Pancreas (tissue), 10 donors: ENCODE measurements around the gene TRAPPC3L. TPM values are rescaled to one million over a fixed set of nuclear protein-coding genes. Genes with fewer than 3 reads are reported as not detected.

Source experiments
- ATAC-seq, 4 donors: fragments of 200-7000 bp; cut with Tn5 transposase; one replicate each; pipeline versions ENCODE4 v1.8.0 to v1.9.1; 2020; ENCODE audit warnings: mild to moderate bottlenecking in 4 of 4, moderate library complexity in 4 of 4
- DNase-seq, 6 donors: peaks; one replicate each; pipeline ENCODE4 v3.0.0-alpha.2; 2020
- FAIRE-seq: peaks from 2 replicates; lab custom pipeline; 2012; peaks lifted over from hg19 to GRCh38; lab: Jason Lieb, UNC
- H3K27ac ChIP-seq, 4 donors: fragments of 200-600 bp; sonication (generic); 1 replicate in 3 of 4; 2 replicates in 1 of 4; pipeline versions ENCODE4 v1.5.0 to v1.8.0; 2020
- H3K27me3 ChIP-seq, 4 donors: fragments of 200-600 bp; one replicate each; pipeline ENCODE4 v1.8.0; 2021
- H3K36me3 ChIP-seq, 3 donors: fragments of 200-600 bp; sonication (generic) in 1 of 3; one replicate each; pipeline versions ENCODE4 v1.5.0 to v1.8.0; 2020 to 2021
- H3K4me1 ChIP-seq, 3 donors: fragments of 200-600 bp; one replicate each; pipeline ENCODE4 v1.8.0; 2021
- H3K4me3 ChIP-seq, 4 donors: fragments of 200-600 bp; sonication (generic) in 2 of 4; one replicate each; pipeline versions ENCODE4 v1.5.0 to v1.8.0; 2020 to 2021
- H3K9me3 ChIP-seq, 4 donors: fragments of 200-600 bp; one replicate each; pipeline ENCODE4 v1.8.0; 2021
- CTCF ChIP-seq, 4 donors: fragments of 200-600 bp; sonication (generic) in 3 of 4; IDR thresholded peaks; one replicate each; pipeline versions ENCODE4 v1.5.0 to v1.8.0; 2021; ENCODE audit warnings: antibody characterized with exemption in 4 of 4
- WGBS, 2 donors: extraction: QIAGEN DNeasy Blood & Tissue Kit; methylation state at CpG; one replicate each; pipeline ENCODE4 v1.1.7; 2013; 5-methylcytosine and 5-hydroxymethylcytosine counted together
- intact Hi-C, 3 donors: fragments of 100-400 bp; cut with DNase I; formaldehyde crosslinking; loops; one replicate each; pipeline versions ENCODE4 v1.11.1 to v1.14.2; 2022
- polyA plus RNA-seq, 2 donors: library from polyadenylated mRNA; stranded (reverse); fragments of 200-250 nt; gene quantifications; one replicate each; pipeline ENCODE4 v1.2.3, GENCODE V29; 2013
- total RNA-seq, 6 donors: library from RNA; stranded (reverse); fragmentation: NEBNext Ultra II Directional in 4 of 6; extraction: Animal tissue kit (Norgen Biotek cat#: 25700) in 4 of 6; gene quantifications; one replicate each; pipeline versions ENCODE4 v1.2.1 to v1.2.4, GENCODE V29; 2021 to 2023
- donor health status: healthy with polysubstance abuse.
- donor health status: DM: no; HTN: no; CAD: no; lungs with moderate emphysema.
- donor health status: DM: no; HTN: no; CAD: no.
- donor health status: control.
- donor health status: control.
- donor health status: Bipolar disorder and iron deficiency.
- donor health status: DM: yes; HTN: yes; CAD: no.
- donor health status: DM: no; HTN: no; CAD: no.
- donor health status: DM: no; HTN: no; CAD: no.
- donor health status: DM: yes; HTN: yes; CAD: no.

The TRAPPC3L gene
- total and polyA plus RNA-seq, 8 donors, result 0.12 TPM; not detected in 7

GRCh38 chr6:116514111-116514510 lies 31.4 kb downstream of the TRAPPC3L start:
- Histone ChIP-seq H3K4me3 (no peak overlapping the region), H3K9me3 (no peaks in the 10 kb centered on the region), H3K4me1 (no peaks in the 10 kb centered on the region), H3K36me3 (no peaks in the 10 kb centered on the region), H3K27ac (no peak overlapping the region), H3K27me3 (no peaks in the 10 kb centered on the region)
- FAIRE-seq (no peak), ATAC-seq (no peak), DNase-seq (no peak)
- no peak for TF ChIP-seq CTCF (IDR thresholded peaks at IDR 0.05)
- intact Hi-C loops, result no loop called here
- WGBS, 2 donors, result 71 to 86% methylated on average over 4 of the region's 4 CpGs

- no peaks in the 10 kb centered on the region for H3K9me3 ChIP-seq
- no peaks in the 10 kb centered on the region for H3K27me3 ChIP-seq
- no peak for TF ChIP-seq CTCF (IDR thresholded peaks at IDR 0.05)
- ATAC-seq (no peak), FAIRE-seq (no peak), DNase-seq (no peak)
- 78 to 82% methylated on average over 2 of the region's 2 CpGs for WGBS, 2 donors
- H3K27ac ChIP-seq, result no peak overlapping the region
- no peaks in the 10 kb centered on the region for H3K36me3 ChIP-seq
- intact Hi-C loops, result no loop called here
- H3K4me1 ChIP-seq, result no peaks in the 10 kb centered on the region
- no peak overlapping the region for H3K4me3 ChIP-seq
Measured at GRCh38 chr6:116513224-116513875, 32.1 kb downstream of the TRAPPC3L start.

- no peak overlapping the region for H3K4me3 ChIP-seq
- no peak for TF ChIP-seq CTCF (IDR thresholded peaks at IDR 0.05)
- no peak overlapping the region for H3K27ac ChIP-seq
- DNase-seq (no peak), ATAC-seq (no peak), FAIRE-seq (no peak)
- no peaks in the 10 kb centered on the region for H3K4me1 ChIP-seq
- no peaks in the 10 kb centered on the region for H3K9me3 ChIP-seq
- intact Hi-C loops, result no loop called here
- no peaks in the 10 kb centered on the region for H3K27me3 ChIP-seq
- H3K36me3 ChIP-seq, result no peaks in the 10 kb centered on the region
Measured at GRCh38 chr6:116512734-116513133, 32.8 kb downstream of the TRAPPC3L start.

- DNase-seq (no peak), FAIRE-seq (no peak), ATAC-seq (no peak)
- intact Hi-C loops, result no loop called here
- WGBS, 2 donors, result 62 to 73% methylated on average over 4 of the region's 4 CpGs
- Histone ChIP-seq H3K27me3 (no peaks in the 10 kb centered on the region), H3K27ac (peak overlapping the region in 2 of 4 donors; percentile 1 to 45), H3K4me1 (no peaks in the 10 kb centered on the region), H3K4me3 (no peak overlapping the region), H3K36me3 (no peaks in the 10 kb centered on the region), H3K9me3 (no peaks in the 10 kb centered on the region)
- no peak for TF ChIP-seq CTCF (IDR thresholded peaks at IDR 0.05)
Measured at GRCh38 chr6:116512111-116512559, 33.3 kb downstream of the TRAPPC3L start.

- no peaks in the 10 kb centered on the region for H3K4me1 ChIP-seq
- peak in 2 of 4 donors; percentile 23 to 28 for TF ChIP-seq CTCF (IDR thresholded peaks at IDR 0.05)
- intact Hi-C loops, result no loop called here
- no peaks in the 10 kb centered on the region for H3K27me3 ChIP-seq
- ATAC-seq (peak in 3 of 4 donors; percentile 64 to 84 (median 80)), DNase-seq (peak in 1 of 6 donors; percentile 9), FAIRE-seq (peak; percentile 56)
- H3K4me3 ChIP-seq, result no peak within 1 kb of the TSS
- H3K36me3 ChIP-seq, result no peaks in the 10 kb centered on the region
- 45 to 49% methylated on average over 10 of the region's 10 CpGs for WGBS, 2 donors
- H3K9me3 ChIP-seq, result no peaks in the 10 kb centered on the region
- peak within 1 kb of the TSS in 2 of 4 donors; percentile 1 to 45 for H3K27ac ChIP-seq
Measured at GRCh38 chr6:116511424-116512110, 33.9 kb downstream of the TRAPPC3L start, which contains the start of gene CALHM5. CALHM5 (plus strand) TSS chr6:116511639; CDS start chr6:116511697, 58 bp downstream.
